Endothelial cell of hepatic sinusoid (primary cell): ENCODE data around the gene CCDC60.

ENCODE experiments used
- in situ Hi-C: cut with HindIII; loops from 2 replicates; pipeline ENCODE4 v1.10.0; 2017; ENCODE audit warnings: low sequenced_read_pairs

The CCDC60 gene

DNA sequence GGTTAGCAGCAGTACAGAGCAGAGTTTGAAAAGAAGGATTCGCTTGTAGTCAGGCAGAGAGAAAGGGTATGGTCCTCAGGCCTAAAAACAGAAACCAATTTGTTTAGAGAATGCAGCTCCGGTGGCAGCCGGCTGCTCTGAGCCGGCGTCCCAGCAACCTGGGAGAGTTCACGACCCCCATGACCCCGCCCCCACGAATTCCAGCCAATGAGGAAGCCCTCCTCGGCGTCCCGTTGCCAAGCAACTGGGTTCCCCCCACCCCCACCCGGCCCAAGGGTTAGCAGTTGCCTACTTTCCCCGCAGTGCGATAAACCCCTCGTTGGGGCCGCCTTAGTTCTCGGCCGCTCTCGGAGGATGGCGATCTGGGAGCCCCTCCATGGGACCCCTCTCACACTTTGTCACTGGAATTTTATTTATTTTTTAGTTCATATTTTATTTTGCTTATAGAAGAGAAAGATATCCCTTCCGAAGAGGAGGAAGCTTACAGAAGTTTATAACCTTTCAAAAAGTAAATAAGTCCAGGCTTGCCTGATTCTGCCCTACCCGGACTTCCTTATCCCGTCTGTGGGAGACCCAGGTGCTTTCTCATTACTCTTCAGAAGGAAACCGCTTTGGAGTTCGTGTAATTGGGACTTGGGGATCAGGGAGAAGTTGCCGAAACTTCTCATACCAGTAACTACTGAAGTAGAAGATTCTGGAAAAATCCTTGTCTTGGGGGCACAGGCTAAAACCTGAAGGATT lies at the start of gene CCDC60:
Gene CCDC60, plus strand, starts transcription at position 300 of the 741 bp plus-strand sequence. CDS start 448 bp downstream, outside the sequence.
- in situ Hi-C loops, result no loop called here

GRCh38 chr12:119288576-119288975 lies 46.0 kb upstream of the CCDC60 start:
- in situ Hi-C loops, result no loop called here

DNA sequence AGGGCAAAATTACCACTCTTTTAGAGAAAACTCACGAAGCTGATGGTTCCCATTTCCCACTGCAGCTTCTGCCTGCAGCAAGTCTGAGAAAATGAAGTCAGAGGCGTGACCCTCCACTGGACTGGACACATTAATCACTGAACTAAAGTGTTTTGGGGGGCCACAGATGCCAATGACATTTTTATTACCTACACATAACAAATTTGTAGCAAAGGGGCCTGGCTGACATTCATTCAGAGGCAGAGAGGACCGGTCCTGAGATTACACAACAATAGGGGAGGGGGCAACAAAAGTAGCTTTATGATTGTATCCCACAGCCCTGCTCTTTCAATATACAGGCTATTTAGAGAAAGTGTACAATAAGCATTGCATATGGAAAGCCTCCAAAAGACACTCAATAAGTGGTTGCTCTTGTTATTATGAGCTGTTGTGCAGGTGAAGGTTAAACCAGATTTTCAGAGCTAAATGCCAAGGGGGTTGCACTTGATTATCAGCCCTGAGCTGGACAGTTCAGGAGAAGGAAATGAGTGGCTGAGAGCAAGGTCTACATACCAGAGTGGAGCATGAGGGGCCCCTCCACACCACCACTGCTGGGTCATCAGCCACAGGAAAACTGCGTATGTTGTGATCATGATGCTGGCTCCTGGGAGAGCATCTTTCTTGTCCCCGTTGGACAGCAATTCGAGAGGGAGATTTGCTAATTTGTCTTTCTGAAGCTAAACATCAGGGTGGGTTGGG lies 41.5 kb upstream of the CCDC60 start:
- in situ Hi-C loops, result no loop called here

- in situ Hi-C loops, result no loop called here
Observed at GRCh38 chr12:119294211-119294610, 40.3 kb upstream of the CCDC60 start.

DNA sequence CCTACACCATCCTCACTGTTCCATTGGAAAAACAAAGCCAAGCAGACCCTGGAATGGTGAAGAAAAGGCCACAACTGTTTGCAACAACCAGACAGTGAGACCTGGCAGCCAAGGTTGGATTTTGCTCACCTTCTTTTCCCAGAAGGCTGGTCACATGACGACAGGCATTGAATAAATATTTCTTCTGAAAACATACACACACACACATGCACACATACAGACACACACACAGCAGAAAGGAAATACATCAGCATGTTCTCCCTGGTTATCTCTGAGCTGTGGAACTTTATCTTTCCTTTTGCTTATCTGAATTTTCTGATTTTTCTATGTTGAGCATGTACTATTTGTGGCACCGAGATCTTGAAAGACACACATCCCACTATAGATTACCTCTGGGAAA lies 38.0 kb upstream of the CCDC60 start:
- in situ Hi-C loops, result no loop called here

DNA sequence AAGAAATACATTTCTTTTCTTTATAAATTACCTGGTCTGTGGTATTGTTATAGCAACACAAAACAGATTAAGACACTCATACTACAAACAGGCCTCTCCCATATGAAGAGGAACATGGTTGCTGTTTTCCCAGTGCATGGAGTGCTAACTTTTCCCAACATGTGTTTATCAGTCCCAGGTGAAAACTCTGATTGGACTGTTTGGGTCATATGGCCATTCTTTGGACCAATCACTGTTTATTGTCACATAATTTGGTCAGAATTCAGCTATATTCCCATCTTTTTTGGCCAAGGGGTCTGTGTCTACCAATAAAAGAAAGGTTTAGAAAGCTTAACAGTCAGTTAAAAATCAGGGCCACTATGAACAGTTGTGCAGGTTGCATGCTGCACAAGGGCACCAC lies 35.4 kb upstream of the CCDC60 start:
- in situ Hi-C loops, result no loop called here

DNA sequence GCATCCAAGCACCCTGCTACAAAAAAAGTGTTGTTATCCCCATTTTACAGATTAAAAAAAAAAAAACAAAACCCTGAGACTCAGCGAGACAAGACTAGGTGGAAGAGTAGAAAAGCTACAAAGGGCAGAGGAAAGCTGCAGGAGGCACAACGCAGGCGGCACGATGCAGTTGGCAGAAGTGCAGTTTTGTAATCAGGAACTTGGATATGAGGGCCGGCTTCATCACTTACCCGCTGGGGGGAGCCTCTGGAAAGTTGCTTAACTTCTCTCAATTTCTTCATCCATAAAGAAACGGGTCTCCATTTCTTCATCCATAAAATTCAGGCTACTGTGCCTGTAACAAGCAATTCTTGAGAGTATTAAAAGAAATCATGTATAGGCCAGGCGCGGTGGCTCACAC lies 33.1 kb upstream of the CCDC60 start:
- in situ Hi-C loops, result no loop called here

GRCh38 chr12:119302451-119303080 lies 32.0 kb upstream of the CCDC60 start:
- in situ Hi-C loops, result no loop called here

GRCh38 chr12:119306593-119306992 lies 27.9 kb upstream of the CCDC60 start:
- in situ Hi-C loops, result no loop called here

DNA sequence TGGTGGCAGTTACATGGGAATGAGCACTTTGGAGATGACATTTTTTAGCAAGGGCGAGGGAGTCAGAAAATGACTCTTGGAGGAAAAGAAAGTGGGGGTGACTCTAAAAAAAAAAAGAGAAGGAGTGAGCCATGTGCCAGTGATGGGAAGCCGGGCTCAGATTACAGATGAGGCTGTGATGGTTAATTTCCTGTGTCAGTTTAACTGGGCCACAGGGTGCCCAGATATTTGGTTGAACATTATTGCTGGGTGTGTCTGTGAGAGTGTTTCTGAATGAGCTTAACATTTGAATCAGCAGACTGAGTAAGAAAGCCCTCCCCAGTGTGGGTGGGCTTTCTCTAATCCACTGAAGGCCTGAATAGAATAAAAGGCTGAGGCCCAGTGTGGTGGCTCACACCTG lies 26.8 kb upstream of the CCDC60 start:
- in situ Hi-C loops, result no loop called here

- in situ Hi-C loops, result no loop called here
Observed at GRCh38 chr12:119308708-119309456, 25.6 kb upstream of the CCDC60 start.

DNA sequence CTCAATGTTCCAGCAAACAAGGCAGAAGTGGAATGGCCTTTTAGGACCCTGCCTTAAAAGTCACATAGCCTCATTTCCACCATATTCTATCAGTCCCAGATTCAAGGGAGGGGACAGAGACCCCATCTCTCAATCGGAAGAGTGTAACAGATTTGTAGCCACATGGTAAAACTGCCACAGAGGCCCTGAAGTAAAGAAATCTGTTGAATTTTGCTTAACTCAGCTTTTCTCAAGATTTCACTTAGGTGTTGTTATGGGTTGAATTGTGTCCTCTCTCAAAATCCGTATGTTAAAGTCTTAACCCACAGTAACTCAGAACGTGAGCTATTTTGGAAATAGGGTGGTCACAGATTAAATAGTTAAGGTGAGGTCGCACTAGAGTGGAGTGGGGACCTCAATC lies 22.7 kb upstream of the CCDC60 start:
- in situ Hi-C loops, result no loop called here

DNA sequence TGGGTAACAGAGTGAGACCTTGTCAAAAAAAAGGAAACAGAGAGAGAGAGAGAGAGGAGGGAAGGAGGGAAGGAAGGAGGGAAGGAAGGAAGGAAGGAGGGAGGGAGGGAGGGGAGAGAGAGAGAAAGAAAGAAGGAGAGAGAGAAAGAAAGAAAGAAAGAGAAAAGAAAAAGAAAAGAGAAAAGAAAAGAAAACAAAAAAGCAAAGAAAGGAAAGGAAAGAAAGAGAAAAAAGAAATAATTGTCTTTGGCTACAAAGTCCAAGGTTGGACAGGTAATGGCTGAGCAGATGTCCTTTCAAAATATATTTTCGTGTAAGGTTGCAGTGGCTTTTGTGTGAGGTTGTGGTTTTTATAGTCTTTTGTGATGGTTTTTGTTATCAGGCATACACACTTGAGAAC lies 21.6 kb upstream of the CCDC60 start:
- in situ Hi-C loops, result no loop called here

DNA sequence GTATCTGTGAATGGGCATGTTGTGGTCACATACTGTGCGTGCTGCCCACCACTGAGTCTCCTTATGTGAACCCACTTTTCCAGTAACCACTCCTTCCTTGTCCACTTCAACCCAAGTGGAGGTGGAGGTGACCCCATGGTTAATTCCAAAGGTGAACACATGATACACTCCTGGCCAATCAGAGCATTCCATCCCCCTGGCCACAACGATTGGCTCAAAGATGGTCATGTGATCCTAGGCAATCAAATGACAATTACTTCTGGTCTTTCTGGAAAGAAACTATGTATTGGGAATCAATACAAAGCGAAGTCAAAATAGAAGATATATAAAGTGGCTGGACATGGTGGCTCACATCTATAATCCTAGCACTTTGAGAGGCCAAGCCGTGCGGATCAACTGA lies 20.2 kb upstream of the CCDC60 start:
- in situ Hi-C loops, result no loop called here

GRCh38 chr12:119319638-119320037 lies 14.9 kb upstream of the CCDC60 start:
- in situ Hi-C loops, result no loop called here

DNA sequence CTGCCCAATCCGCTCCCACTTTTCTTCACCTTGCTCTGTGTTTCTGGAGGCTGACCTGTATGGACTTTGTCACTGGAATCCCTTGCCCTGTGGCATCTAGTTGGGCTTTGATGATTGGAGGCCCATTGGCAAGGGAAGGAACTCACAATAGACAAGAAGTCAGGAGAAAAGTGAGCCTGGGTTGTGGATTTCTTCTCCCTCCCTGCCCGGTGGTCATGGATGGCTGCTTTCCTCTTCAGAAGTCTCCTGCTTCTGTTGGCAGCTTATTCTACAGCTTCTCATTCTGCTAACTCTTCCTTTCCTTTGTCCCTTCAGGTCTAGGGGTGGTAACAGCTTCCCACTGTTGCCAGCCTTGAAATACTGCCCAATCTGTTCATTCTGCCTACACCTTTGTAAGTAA lies 13.9 kb upstream of the CCDC60 start:
- in situ Hi-C loops, result no loop called here

DNA sequence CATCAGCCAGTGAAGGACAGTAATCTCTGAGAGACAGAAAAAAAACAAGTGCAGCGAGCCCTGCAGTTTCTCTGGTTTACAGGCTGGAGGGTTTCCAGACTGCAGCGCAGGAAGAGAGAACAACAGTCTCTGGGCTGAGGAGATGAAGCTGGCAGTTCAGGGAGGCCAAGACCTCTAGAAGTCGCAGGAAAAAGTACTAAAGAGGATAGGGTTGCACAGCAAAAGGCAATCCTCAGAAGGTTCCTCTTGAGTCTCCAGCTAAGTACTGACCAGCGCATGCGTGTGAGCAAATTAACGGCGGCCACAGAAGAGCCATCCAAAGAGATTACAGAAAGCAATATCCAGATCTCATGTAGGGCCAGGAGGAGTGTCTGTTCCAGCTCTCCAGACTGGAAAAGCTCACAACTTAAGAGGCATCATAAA lies 12.2 kb upstream of the CCDC60 start:
- in situ Hi-C loops, result no loop called here

- in situ Hi-C loops, result no loop called here
Observed at GRCh38 chr12:119325813-119326212, 8.7 kb upstream of the CCDC60 start.

GRCh38 chr12:119326341-119326740 lies 8.2 kb upstream of the CCDC60 start:
- in situ Hi-C loops, result no loop called here

DNA sequence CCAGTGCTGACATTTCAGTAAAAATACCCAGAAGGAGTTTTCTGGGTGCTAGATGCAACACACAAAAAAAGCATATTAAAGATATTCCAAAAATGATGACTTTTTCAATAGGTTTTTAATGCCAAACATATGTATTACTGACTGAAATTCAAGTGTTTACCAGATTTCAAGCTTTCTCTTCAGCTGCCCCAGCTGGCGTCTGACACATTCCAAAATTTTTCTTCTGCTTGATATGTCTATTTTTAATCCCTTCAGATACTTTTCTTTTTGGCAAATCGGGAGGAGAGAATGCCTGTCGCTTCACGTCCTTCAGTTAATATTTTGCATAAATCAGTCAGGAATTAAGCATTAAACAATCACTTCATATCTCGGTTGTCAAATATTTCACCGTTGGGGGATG lies 7.1 kb upstream of the CCDC60 start:
- in situ Hi-C loops, result no loop called here

DNA sequence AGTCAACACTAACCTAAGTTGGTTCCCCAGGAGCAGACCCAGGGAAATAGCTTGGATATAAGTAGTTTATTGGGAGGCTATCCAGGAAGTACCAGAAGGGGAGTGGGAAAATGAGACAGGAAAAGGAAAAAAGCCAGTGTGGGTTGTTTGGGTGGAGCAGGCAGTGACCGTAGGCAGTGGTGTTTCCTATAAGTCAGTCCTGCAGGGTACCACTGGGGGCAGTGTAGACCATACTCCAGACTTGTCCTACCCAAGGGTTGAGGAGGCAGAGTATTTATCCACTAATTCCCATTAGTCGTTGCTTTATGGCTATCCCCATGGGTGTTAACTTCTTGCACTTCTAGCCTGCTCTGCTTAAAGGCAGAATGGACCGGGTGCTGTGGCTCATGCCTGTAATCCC lies 6.4 kb upstream of the CCDC60 start:
- in situ Hi-C loops, result no loop called here
